ENCODE measurements around the gene GUCY1A2.

Gene GUCY1A2

GRCh38 chr11:106625566-106625965 is 392.7 kb downstream of the GUCY1A2 start:
- DNase-seq = no peak

DNA sequence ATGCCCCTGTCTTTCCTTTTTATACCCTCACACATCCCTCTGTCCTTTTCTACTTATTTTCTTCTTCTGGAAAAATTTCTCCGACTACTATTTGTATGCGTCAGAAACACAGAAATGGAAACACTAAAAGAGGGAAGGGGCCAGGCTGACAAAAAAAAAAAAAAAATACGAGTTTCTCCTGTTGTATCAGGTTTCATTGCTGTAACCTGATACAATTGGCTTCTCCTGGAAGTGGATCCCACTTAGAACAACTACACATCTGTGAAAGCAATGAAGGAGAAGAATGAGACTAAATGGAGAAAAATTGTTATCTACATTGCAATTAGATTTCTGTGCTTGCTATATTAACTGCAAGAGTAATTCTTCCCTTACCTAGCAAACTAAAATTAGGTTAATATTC is 393.9 kb downstream of the GUCY1A2 start:
- DNase-seq = peak in 2 of 3 experiments; percentile 6 to 54

All from NCI-H1417 (cell line).